Renal cortex interstitium (tissue), 11 donors: ENCODE measurements around the gene ZDHHC17. TPM values are rescaled to one million over a fixed set of nuclear protein-coding genes. Genes with fewer than 3 reads are reported as not detected.

Experiments
- DNase-seq, 11 donors: peaks; one replicate each; pipeline ENCODE4 v3.0.0-alpha.2; 2013; ENCODE audit warnings: low read depth in 9 of 11, low spot score in 4 of 11; ENCODE audit errors: extremely low read depth in 1 of 11
- polyA plus RNA-seq, 3 donors: library from polyadenylated mRNA; unstranded; fragments of 120-200 nt; gene quantifications; one replicate each; pipeline ENCODE4 v1.2.1, GENCODE V29; 2013; ENCODE audit not compliant: insufficient read length in 3 of 3

ZDHHC17 gene
- polyA plus RNA-seq, 3 donors: 53.2 to 89.3 (median 71.8) TPM

DNA sequence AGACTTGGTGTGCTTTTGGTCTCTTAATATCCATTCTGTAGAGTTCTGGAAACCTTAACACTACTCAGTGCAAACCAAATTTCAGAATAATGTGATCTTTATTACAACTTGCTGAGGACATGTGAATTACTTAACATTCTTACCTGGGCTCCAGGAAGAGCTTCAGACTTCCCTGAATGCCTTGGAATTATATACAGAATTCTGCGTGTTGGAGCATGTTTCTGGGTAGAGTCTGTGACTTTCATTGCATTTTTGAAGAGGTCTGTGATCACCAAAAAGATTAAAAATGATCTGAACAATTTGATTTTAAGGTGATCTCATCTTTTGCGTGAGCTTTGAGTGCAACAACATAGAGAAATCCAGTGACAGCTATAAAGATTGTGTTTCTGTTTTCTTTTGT is 35.4 kb downstream of the ZDHHC17 start:
- DNase-seq: no peak

GRCh38 chr12:76802060-76802459 is 38.1 kb downstream of the ZDHHC17 start:
- no peak for DNase-seq

GRCh38 chr12:76804435-76804976 is 40.6 kb downstream of the ZDHHC17 start:
- DNase-seq: no peak

GRCh38 chr12:76810671-76811419 is 46.9 kb downstream of the ZDHHC17 start:
- DNase-seq: no peak

DNA sequence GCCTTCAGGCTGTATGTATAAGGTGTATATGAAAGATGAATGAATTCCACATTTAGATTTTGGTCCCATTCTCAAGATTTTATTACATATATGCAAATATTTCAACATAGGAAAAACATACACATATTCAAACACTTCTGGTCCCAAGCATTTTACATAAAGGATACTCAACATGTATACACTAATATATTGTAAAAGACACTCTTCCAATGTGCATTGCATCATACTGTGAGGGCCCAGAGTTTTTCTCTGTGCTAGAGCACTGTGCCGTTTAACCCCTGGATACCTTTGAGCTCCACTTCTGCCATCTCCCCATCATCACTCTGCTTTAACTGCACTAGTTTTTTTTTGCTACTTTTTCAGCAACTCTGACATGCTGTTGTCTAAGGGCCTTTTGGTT is 48.1 kb downstream of the ZDHHC17 start:
- DNase-seq: no peak

DNA sequence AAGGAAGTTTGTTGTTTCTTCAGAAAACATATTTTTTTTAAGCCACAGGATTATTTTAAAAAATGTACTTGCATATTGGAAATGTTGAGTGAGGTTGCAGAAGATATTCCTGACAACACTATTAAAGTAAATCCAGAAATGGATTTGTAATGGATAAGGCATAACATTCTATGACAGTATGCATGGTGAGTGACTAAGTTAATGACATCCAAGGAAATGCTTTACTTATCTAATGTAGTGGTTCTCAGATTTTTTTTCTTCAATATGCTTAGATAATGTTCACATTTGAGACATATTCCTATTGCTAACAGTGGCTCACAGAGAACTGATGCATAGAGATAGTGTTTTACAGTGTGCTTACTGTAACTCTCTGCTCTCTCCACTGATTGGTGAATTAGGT is 49.4 kb downstream of the ZDHHC17 start:
- DNase-seq: no peak

DNA sequence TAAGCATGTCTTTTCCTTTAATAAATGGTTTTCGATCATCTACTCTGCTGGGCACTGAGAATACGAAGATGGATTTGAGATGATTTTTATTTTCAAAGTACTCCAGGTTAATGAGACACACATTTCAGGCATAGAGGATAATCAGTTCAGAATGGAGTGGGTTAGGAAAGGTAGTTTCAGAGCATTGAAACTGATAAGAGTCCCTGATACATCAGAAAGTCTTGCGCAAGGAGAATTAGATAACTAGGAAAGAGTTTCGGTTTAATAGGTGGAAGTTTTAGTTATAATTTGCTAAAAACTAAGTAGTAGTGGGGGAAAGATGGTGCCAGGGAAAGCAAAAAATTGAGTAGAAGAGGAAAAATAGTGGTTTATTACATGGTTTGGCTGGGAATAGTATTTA is 50.1 kb downstream of the ZDHHC17 start:
- no peak for DNase-seq

DNA sequence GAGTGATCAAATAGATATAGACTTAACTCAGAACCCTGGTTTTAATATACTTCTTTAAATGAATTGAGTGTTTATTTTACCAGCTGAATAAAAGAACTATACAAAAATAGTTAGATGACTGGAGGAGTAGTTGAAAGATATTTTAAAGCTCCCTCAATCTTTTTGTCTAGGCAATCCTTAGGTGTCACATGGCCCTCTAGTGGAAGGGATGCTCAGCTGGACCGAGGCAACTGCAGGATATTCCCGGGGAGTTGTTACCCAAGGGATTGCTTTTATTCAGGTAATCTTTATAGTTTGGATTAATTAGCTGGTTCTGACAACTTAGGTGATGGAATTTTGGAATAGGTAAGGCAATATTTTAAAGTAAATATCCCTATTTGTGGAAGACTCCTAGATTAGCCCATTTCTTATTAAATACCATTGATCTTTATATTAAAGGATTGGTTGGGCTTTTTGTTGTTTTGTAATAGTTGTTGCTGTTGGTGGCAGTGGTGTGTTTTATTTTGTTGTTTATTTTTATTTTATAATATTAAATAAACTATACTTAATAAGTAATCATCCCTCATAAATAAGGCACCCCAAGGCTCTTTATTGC is 57.1 kb downstream of the ZDHHC17 start:
- peak in 3 of 11 donors; percentile 5 to 17 (median 13) for DNase-seq

GRCh38 chr12:76830436-76830835 is 66.5 kb downstream of the ZDHHC17 start:
- DNase-seq: no peak

DNA sequence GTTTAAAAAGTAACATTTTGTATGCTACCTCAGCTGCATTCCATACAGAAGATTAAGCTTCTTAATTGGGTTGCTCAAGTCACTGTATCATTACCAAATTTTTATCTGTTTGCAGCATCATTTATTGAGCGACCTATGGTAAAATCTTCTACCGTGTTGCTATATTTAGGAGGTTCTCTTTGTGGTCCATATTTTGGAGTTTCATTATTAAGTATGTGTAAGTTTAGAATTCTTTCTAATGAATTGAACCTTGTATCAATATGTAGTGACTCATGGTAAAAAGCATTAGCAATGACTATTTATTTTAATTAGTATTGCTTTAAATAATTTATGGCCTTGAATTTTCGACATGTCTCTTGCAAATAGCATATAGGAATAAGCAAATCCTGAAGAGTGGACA is 72.7 kb downstream of the ZDHHC17 start:
- DNase-seq: no peak

DNA sequence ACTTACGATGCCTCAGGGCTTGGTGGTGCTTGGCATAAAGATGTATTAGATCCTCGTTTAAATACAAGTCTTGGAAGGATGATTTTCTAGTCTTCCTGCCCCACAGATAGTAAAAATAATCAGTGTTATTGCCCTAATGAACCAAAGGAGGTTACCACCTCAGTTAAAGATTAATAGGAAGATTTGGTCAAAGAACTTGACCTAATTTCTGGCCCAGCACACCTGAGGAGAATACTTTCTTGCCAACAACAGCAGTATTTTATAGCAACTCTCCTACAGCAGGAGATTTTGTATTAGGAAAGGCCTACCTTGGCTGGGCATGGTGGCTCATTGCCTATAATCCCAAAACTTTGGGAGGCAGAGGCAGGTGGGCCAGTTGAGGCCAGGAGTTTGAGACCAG is 83.3 kb downstream of the ZDHHC17 start:
- DNase-seq: no peak

GRCh38 chr12:76848132-76848531 is 84.2 kb downstream of the ZDHHC17 start:
- DNase-seq: no peak

DNA sequence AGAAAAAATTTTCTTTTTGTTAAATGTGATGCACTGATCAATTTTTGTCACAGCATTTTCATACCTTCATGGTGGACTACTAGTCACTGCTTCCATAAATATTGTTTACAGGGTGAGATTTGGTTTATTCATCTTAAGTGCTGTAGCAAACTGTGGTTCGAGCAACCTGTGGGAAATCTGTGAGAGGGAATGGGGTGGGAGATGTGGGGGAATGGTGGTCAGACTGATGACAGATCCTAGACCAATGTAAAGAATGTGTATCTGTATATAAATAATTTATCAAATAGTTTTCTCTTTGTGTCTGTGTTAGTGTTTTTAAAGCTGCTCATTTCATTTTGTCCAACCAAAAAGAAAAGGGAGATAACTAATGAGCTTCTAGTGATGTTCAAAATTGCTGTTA is 88.2 kb downstream of the ZDHHC17 start:
- DNase-seq: no peak

DNA sequence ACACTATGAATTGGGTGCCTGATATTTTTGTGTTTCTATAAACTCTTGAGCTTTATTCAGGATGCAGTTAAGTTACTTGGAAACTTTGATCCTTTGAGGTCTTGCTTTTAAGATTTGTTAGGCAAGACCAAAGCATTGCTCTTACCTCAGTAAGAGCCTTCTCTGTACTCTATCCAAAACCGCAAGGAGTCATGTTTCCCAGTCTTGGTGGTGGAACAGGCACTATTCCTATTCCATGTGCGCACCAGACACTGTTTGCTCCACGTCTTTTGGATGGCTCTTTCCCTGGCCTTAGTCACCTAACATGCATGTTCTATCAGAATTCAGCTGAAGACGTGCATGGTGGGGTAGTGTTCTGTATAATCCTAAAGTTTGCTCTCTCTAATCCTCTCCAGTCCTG is 91.4 kb downstream of the ZDHHC17 start:
- no peak for DNase-seq

GRCh38 chr12:76856018-76856644 is 92.2 kb downstream of the ZDHHC17 start:
- DNase-seq: no peak

DNA sequence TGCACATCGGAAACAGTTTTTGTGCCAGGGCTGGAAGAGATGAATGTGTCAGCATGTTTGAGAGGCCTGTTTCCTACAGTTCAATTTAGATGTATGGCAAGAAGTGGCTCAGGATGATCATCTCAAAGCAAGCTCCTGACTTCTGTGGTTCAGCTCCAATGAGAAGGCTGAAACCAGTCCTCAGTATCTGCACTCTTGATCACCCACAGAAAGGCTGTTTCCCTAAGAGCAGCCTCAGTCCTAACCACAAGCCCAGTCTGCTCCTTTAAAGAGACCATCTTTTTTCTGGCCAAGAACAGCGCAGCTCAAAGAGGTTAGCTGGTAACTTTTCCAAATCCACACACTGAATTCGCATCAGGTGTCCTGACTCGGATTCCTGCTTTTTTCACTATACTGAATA is 95.7 kb downstream of the ZDHHC17 start:
- no peak for DNase-seq

DNA sequence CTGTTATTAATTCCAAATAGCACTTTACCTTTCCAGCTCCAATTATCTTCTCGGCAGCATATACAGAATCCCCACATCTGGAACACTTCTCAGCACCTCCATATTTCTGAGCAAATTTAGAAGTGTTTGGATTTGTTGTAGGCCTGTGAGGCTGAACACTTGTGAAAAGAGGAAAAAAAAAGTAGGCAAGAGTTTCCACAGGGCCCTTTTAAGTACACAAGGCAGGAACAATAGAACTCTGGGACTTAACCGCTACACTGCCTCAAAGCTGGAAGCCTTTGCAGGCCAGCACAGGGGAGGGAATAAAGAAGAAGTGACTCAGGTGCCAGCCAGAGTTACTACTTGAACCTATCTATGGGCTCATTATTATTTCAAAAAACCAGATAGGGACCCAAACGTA is 96.3 kb downstream of the ZDHHC17 start:
- DNase-seq: no peak

DNA sequence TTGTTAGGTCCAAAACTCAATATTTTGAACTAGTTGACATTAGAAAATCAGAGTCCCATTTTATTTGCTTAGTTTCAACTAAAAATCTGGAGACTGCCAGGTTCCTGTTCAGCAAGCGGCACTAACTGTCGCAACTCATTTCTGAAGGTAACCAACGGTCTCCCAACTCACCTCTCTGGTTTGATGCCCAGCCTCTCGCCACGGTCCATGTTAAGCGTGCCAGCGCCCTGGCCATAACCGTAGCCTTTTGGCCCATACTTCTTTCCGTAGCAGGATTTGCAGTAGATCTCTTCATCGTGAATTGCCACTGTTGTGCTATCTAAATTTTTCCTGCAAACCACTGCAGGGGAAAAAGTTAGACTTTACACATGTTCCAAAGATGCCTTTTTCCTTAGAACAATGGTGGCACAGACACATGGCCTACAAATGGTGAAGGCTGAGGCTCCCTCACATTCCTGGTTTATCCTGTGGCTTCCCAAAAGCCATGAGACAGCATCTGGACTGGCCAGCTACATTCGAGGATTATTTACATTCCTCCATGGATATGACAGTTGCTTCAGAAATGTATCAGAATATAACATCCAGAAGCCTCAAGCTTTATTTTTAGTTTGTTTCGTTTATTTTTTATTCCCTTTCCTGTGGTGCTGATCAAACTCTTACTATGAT is 99.2 kb downstream of the ZDHHC17 start:
- DNase-seq: no peak

- no peak for DNase-seq
Measured at GRCh38 chr12:76863837-76864236, 99.9 kb downstream of the ZDHHC17 start.
